GM19239 (cell line): Measurements from ENCODE around the gene SLAIN2.
"Not testable (repeated sequence)": the region's sequence is repeated elsewhere in the genome, so short reads cannot be mapped to it uniquely, and the experiment has no call there.

Experiments used
- DNase-seq: peaks from one replicate; pipeline ENCODE4 v3.0.0; 2011; ENCODE audit warnings: low spot score; ENCODE audit not compliant: insufficient read length
- FAIRE-seq: peaks from 2 replicates; lab custom pipeline; 2011; peaks lifted over from hg19 to GRCh38; lab: Jason Lieb, UNC

Gene SLAIN2

DNA sequence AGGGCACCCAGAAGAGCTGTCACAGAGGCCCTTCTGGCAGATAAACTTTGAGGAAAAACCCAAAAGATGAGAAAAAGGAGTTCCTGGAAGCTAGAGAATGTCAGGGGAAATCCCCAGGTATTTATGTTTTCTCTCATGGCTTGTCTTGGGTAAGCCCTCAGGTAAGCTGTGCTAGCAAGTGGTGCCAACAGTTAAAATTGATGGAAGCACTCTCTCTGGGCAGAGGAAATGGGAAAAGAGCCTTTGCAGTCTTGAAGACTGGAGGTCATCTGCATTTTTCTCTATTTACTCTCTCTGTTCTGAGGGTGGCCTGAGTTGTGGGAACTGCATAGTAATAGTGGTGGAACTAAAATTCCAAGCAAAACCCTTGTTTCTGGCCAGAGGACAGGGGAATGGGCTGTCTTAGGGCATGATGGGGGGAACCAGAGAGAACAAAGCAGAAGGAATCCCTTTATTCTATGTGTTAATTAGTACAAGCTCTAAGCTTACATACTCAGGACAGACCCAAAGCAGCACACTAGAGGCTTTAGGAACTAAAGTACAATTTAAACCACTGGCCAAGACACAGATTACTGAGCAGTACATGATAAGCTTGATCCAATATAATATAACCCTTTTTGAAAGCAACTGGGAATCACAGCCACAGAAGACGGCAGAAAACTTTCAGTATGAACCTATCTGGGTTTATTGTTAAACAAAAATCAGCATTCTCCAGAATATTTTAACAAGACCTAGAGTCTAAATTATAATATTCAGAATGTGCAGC, 88.6 kb downstream of the SLAIN2 start:
- FAIRE-seq (no peak), DNase-seq (no peak)

DNA sequence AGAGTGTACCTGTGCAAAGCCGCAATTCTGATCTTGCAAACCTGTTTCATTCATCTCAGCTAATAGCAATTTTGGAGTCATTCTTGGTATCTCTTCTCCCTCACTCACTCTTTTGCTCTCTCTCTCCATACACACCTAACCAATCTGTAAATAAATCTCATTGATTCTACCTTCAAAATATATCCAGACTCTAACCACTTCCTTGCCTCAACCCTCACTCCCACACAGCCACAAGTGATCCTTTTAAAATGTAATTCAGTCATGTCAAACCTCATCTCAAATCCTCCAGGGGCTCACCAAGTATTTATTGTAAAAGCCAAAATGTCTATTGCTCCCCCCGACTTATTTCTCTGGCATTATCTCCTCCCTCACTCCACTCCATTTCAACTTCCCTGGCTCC, 90.1 kb downstream of the SLAIN2 start:
- no peak for FAIRE-seq

GRCh38 chr4:48432017-48432416, 90.7 kb downstream of the SLAIN2 start:
- FAIRE-seq: no peak
- no peak for DNase-seq

More for the DNA sequence above, 90.1 kb downstream of the SLAIN2 start:
- no peak for DNase-seq

- no peak for DNase-seq
- peak; percentile 23 for FAIRE-seq
These were observed 95.0 kb downstream of the SLAIN2 start for GRCh38 chr4:48436318-48436717.

DNA sequence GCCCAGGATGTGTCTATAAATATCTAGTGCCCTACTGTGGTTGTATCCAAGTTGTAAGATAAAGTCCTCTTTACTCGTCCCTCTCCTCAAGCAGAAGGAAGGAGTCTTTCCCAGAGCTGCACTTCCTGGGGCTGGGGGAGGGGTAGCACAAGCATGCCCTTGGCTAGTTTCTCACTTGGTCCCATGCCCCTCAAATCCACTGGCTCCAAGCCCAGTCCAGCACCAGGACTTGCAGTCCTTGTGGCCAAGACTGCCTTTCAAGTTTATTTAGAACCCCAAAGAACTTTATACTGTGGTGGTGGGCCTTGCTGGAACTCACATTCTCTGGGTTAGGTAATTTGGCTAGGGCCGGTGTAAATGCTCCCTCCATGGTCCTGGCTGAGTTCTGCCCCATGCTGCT, 98.7 kb downstream of the SLAIN2 start:
- DNase-seq: no peak
- no peak for FAIRE-seq

DNA sequence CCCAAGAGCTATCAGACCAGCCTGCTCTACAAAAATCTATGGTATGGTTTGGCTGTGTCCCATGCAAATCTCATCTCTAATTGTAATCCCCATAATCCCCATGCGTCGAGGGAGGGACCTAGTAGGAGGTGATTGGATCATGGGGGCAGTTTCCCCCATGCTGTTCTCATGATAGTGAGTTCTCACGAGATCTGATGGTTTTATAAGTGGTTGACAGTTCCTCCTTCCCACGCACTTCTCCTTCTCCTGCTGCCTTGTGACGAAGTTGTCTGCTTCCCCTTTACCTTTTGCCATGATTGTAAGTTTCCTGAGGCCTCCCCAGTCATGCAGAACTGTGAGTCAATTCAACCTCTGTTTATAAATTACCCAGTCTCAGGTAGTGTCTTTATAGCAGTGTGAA, 99.6 kb downstream of the SLAIN2 start:
- not testable (repeated sequence) for DNase-seq, FAIRE-seq

DNA sequence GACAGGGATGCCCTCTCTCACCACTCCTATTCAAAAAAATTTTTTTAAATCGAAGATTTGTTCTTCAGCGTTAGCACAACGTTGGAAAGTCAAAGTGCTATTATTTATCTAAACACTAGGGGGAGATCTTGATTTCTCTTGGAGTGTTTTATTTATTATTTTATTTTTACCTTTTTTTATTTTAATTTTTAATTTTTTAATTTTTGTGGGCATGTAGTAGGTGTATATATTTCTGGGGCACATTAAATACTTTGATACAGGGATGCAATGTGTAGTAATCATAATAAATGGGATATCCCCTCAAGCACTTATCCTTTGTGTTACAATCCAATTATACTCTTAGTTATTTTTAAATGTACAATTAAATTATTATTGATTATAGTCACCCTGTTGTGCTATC, 104.4 kb downstream of the SLAIN2 start:
- FAIRE-seq (no peak), DNase-seq (no peak)

DNA sequence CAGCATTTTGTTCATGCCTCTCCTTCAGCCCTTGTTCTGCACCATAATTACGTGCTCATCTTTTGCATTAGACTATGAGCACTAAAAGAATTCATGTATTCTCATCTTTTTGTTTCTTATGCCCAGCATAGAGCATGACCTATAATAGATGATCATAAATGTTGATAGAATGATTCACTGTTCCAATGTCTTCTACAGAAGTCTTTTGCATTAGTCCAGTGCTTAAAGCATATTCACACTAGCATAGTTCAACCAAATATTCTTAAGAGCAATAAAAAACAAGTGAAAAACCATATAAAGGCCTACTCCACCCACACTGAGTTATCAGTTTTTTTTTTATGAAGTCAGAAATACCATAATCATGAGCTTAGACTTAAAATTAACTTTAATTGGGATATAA, 105.3 kb downstream of the SLAIN2 start:
- DNase-seq (no peak), FAIRE-seq (no peak)

DNA sequence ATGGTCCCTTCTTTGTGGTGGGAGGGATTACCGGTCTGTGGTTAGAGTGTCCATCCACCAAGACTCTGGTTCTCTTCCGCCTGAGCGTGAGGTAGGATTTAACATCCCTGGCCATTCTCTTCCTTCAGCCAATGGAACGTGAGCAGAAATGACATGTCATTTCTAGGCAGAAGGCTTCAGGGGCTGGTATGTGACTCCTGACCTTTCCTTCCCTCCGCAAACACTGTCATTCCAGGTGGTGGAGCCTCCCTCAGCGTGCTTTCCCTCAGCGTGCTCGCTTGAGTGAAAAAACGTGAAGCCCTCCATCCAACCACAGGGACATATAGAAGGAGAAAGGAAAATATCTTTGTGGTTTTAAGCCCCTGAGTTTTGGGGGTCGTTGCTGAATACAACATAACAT, 107.8 kb downstream of the SLAIN2 start:
- FAIRE-seq (no peak), DNase-seq (no peak)

DNA sequence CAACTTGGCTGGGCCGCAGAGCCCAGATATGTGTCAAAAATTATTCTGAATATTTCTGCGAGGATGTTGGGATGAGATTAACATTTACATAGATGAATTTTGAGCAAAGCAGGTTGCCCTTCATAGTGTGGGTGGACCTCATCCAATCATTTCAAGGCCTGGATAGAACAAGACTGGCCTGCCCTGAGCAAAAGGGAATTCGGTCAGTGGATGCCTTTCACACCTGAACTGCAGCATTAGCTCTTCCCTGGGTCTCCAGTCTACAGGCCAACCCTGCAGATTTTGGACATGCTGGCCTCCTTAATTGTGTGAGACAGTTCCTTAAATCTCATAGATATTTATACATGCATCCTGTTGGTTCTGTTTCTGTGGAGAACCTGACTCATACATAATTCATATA, 109.4 kb downstream of the SLAIN2 start:
- DNase-seq: no peak

GRCh38 chr4:48451656-48452055, 110.3 kb downstream of the SLAIN2 start:
- DNase-seq: not testable (repeated sequence)
- peak; percentile 69 for FAIRE-seq

More for the DNA sequence above, 109.4 kb downstream of the SLAIN2 start:
- peak; percentile 4 for FAIRE-seq

GRCh38 chr4:48454591-48454990, 113.3 kb downstream of the SLAIN2 start:
- DNase-seq (no peak), FAIRE-seq (no peak)

DNA sequence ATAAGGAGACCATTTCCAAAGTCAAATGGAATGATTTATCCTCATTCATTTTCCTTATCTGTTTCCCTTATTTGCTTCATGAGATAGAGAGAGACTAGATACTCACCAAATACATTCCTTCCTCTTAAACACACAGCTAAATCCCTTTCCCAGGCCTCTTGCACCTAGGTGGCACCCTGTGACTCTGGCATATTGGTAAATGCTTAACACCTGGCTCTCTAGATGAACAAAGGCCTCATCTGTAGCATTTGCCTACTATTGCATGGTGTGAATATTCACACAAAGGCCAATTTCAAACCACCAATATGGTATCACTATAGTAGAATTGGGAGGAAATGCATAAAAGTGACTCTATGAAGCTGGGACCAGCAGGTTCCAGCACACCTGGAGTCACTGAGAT, 119.7 kb downstream of the SLAIN2 start:
- FAIRE-seq (no peak), DNase-seq (no peak)

DNA sequence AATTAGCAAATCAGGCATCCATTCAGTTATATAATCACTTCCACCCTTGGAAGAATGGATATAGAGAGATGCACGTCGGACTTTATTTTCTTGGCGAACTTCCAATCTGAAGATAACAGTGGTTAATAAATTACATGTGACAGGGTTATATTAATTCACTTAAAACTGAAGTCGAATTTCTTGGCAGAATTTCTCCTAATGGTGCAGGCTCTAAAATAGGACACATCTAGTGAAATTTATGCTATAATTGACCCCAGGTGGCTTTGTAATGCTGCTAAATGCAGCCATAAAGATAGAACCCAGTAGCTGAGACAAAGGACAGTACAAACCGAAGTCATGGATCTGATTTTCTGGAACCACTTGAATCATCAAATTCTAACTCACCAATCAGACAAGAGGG, 121.0 kb downstream of the SLAIN2 start:
- FAIRE-seq: no peak
- no peak for DNase-seq

- FAIRE-seq (no peak), DNase-seq (no peak)
These were observed 126.1 kb downstream of the SLAIN2 start for GRCh38 chr4:48467442-48467841.

GRCh38 chr4:48467891-48468290, 126.6 kb downstream of the SLAIN2 start:
- FAIRE-seq (no peak), DNase-seq (no peak)

DNA sequence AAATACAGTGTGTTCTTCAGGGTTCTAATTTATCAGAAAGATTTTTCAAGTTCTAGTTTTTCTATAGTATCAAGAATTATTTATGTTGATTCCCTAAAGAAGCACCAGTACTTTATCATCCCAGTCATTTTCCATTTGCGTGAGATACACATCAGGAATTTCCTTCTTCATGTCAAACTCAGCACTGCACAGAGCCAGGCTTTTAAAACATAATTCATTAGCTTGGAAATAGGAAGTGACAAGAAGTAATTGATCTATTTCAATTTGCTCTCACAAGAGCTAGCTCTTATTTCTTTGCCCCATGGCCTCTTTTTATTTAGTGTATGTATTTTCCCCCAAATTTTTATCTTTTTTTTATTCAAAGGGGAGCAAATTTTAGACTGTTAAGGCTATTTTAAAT, 128.8 kb downstream of the SLAIN2 start:
- DNase-seq (no peak), FAIRE-seq (no peak)

DNA sequence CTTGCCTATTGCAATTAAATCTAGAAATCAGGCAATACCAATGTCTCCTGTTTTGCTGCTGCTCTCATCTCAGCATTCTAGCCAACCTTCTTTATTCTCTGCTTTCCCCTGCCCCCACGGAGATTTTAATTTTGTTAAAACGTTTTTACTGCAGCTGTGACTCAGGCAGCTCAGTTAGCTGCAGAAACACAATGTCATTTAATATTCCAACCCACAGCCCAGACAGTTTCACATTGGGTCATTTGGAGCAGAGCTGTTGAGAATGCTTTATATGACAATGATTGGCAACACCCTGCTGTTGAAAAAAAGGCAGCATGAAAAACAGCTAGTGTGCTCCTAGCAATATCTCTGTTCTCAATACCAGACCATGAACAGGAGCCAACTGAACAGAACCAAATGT, 129.2 kb downstream of the SLAIN2 start:
- FAIRE-seq: peak; percentile 23
- DNase-seq: no peak

GRCh38 chr4:48472794-48473193, 131.5 kb downstream of the SLAIN2 start:
- no peak for FAIRE-seq

GRCh38 chr4:48475770-48476169, 134.4 kb downstream of the SLAIN2 start:
- DNase-seq: no peak
- FAIRE-seq: no peak

More at GRCh38 chr4:48472794-48473193, 131.5 kb downstream of the SLAIN2 start:
- no peak for DNase-seq
